Measurements from ENCODE around the gene LCE1F.

Gene LCE1F

GRCh38 chr1:152777510-152778137 is 2.7 kb downstream of the LCE1F start:
- no peak for DNase-seq

GRCh38 chr1:152783095-152783494 is 8.2 kb downstream of the LCE1F start:
- DNase-seq, result no peak

GRCh38 chr1:152786077-152786476 is 11.1 kb downstream of the LCE1F start, which contains the start of gene LCE1E:
Gene LCE1E (plus strand): TSS chr1:152786257. CDS start chr1:152787300, 1,043 bp downstream.
- no peak for DNase-seq

GRCh38 chr1:152795686-152796085 is 20.7 kb downstream of the LCE1F start:
- DNase-seq, result no peak

GRCh38 chr1:152796421-152796820 is 21.5 kb downstream of the LCE1F start, which contains the start of gene LCE1D:
Gene LCE1D (plus strand): TSS chr1:152796721. CDS start chr1:152797795, 1,074 bp downstream.
- no peak for DNase-seq

GRCh38 chr1:152801333-152801732 is 26.4 kb downstream of the LCE1F start:
- DNase-seq, result no peak

GRCh38 chr1:152806576-152806975 is 31.6 kb downstream of the LCE1F start, which contains the start of gene LCE1C:
Gene LCE1C (minus strand): TSS chr1:152806651. CDS start chr1:152805478, 1,173 bp downstream.
- DNase-seq, result no peak

GRCh38 chr1:152811050-152811449 is 36.1 kb downstream of the LCE1F start:
- DNase-seq, result no peak

GRCh38 chr1:152811671-152812070 is 36.7 kb downstream of the LCE1F start, which contains the start of gene LCE1B:
Gene LCE1B (plus strand): TSS chr1:152811971. CDS start chr1:152812447, 476 bp downstream.
- DNase-seq, result no peak

GRCh38 chr1:152817309-152817708 is 42.4 kb downstream of the LCE1F start:
- DNase-seq, result no peak

GRCh38 chr1:152823294-152823693 is 48.4 kb downstream of the LCE1F start:
- DNase-seq, result no peak

- no peak for DNase-seq
Measured at GRCh38 chr1:152824964-152825363, 50.0 kb downstream of the LCE1F start.
